ENCODE data around the gene RAX. TPM values are rescaled to one million over a fixed set of nuclear protein-coding genes. Genes with fewer than 3 reads are reported as not detected.

RAX gene
- total RNA-seq, 1 experiment from 2014 or later, result 0.94 TPM

GRCh38 chr18:59239642-59240041 is 33.6 kb downstream of the RAX start (continued):
- TF ChIP-seq PRDM15 (CRISPR knock-in tag; IDR thresholded peaks at IDR 0.05) (no peak), ZNF671 (CRISPR knock-in tag; IDR thresholded peaks at IDR 0.05) (no peak), ZNF416 (CRISPR knock-in tag; IDR thresholded peaks at IDR 0.05) (no peak), CREB1 (CRISPR knock-in tag; IDR thresholded peaks at IDR 0.05) (no peak), HMGA2 (CRISPR knock-in tag; IDR thresholded peaks at IDR 0.05) (no peak), NR2C2 (CRISPR knock-in tag; IDR thresholded peaks at IDR 0.05) (no peak), MLX (CRISPR knock-in tag; IDR thresholded peaks at IDR 0.05) (no peak), MYBL2 (CRISPR knock-in tag; IDR thresholded peaks at IDR 0.05) (no peak), ZNF532 (CRISPR knock-in tag; IDR thresholded peaks at IDR 0.05; ENCODE audit: borderline replicate concordance) (no peak)

- POLR2A ChIA-PET, result no interaction called here
- Mint-ChIP-seq H3K27me3 (ENCODE audit: low read depth) (peaks cover 35% of the 10 kb centered on the region), H3K27ac (no peak overlapping the region), H3K4me3 (no peak overlapping the region), H3K4me1 (no peaks in the 10 kb centered on the region), H3K36me3 (no peaks in the 10 kb centered on the region), H3K9me3 (peaks cover 21% of the 10 kb centered on the region)
- no peak for DNase-seq (ENCODE audit: low spot score)
- no peak for ATAC-seq
- TF ChIP-seq IRF1 (CRISPR knock-in tag; IDR thresholded peaks at IDR 0.05) (no peak), CREB1 (CRISPR knock-in tag; IDR thresholded peaks at IDR 0.05) (no peak), JUN (CRISPR knock-in tag; IDR thresholded peaks at IDR 0.05) (no peak), ZNF121 (CRISPR knock-in tag; IDR thresholded peaks at IDR 0.05) (no peak), RELA (CRISPR knock-in tag; IDR thresholded peaks at IDR 0.05; ENCODE audit: borderline replicate concordance) (no peak), TP53 (CRISPR knock-in tag; IDR thresholded peaks at IDR 0.05) (no peak), CREM (CRISPR knock-in tag; IDR thresholded peaks at IDR 0.05) (no peak), HMGXB4 (CRISPR knock-in tag; IDR thresholded peaks at IDR 0.05) (no peak), PRDM15 (CRISPR knock-in tag; IDR thresholded peaks at IDR 0.05) (no peak), ZNF423 (CRISPR knock-in tag; IDR thresholded peaks at IDR 0.05) (no peak), ATF1 (CRISPR knock-in tag; IDR thresholded peaks at IDR 0.05) (no peak)
- CTCF ChIA-PET, result interaction anchor here (1.9 kb wide), 1 partner anchor 164 kb away, joined by 5 read pairs; no protein-coding TSS in a partner anchor
These were observed 34.9 kb downstream of the RAX start for GRCh38 chr18:59238385-59238784.
